SK-N-MC (cell line): ENCODE data around the gene ZFYVE21.

Source experiments
- EZH2 ChIP-seq: fragments of 200-600 bp; sonication (generic); IDR thresholded peaks from one replicate; pipeline ENCODE4 v1.6.1; 2017; ENCODE audit warnings: antibody characterized with exemption
- FOXP2 ChIP-seq: optimal IDR thresholded peaks from 2 replicates; pipeline ENCODE3; 2011; ENCODE audit warnings: mild to moderate bottlenecking, moderate library complexity; ENCODE audit not compliant: insufficient read depth; ENCODE audit errors: extremely low read length, control extremely low read depth
- POLR2AphosphoS5 ChIP-seq: IDR thresholded peaks from 2 replicates; pipeline ENCODE4 v1.6.1; 2012; ENCODE audit warnings: mild to moderate bottlenecking, low read depth, low read length, borderline replicate concordance

- TF ChIP-seq EZH2 (no peak), POLR2AphosphoS5 (peak; percentile 30; the same call in 1 of the 2 replicates), FOXP2 (no peak)
These were observed 16.6 kb downstream of the ZFYVE21 start for GRCh38 chr14:103731916-103732867.
